Cardiac fibroblast (primary cell): ENCODE results near the gene CBFA2T3.
"Not testable (repeated sequence)": the region's sequence is repeated elsewhere in the genome, so short reads cannot be mapped to it uniquely, and the experiment has no call there.

ENCODE experiments used
- DNase-seq, 2 donors: peaks; one replicate each; pipeline versions ENCODE4 v3.0.0 to v3.0.0-alpha.2; 2010; ENCODE audit warnings: low read depth in 2 of 2
- H3K4me3 ChIP-seq, 2 donors: replicated peaks in 1 of 2; 1 replicate in 1 of 2; 2 replicates in 1 of 2; pipeline ENCODE4 v1.5.1; 2011; ENCODE audit warnings: low read depth in 2 of 2, low read length in 2 of 2, mild to moderate bottlenecking in 2 of 2, moderate library complexity in 1 of 2
- CTCF ChIP-seq: IDR thresholded peaks from one replicate; pipeline ENCODE4 v1.5.1; 2011; ENCODE audit warnings: low read depth, mild to moderate bottlenecking, low read length, inconsistent platforms

The CBFA2T3 gene

GRCh38 chr16:89017543-89018281 is 40.7 kb upstream of the CBFA2T3 start:
- H3K4me3 ChIP-seq = no peak overlapping the region
- TF ChIP-seq CTCF = no peak
- no peak for DNase-seq

GRCh38 chr16:89016561-89016960 is 39.6 kb upstream of the CBFA2T3 start:
- DNase-seq, H3K4me3 ChIP-seq: not testable (repeated sequence)

GRCh38 chr16:89015271-89015859 is 38.4 kb upstream of the CBFA2T3 start:
- no peak for DNase-seq
- H3K4me3 ChIP-seq = no peak overlapping the region
- no peak for TF ChIP-seq CTCF

- H3K4me3 ChIP-seq = no peak overlapping the region
- DNase-seq = no peak
- no peak for TF ChIP-seq CTCF
Observed at GRCh38 chr16:89014403-89015230, 37.6 kb upstream of the CBFA2T3 start.

- DNase-seq = no peak
- no peak overlapping the region for H3K4me3 ChIP-seq
- no peak for TF ChIP-seq CTCF
Observed at GRCh38 chr16:89013692-89014402, 36.8 kb upstream of the CBFA2T3 start.

- H3K4me3 ChIP-seq = no peak overlapping the region
- DNase-seq = no peak
- TF ChIP-seq CTCF = no peak
Observed at GRCh38 chr16:89013111-89013510, 36.1 kb upstream of the CBFA2T3 start.
